Parathyroid adenoma (tissue), 2 donors: ENCODE results near the gene STK10.
"Not testable (repeated sequence)": the region's sequence is repeated elsewhere in the genome, so short reads cannot be mapped to it uniquely, and the experiment has no call there.

Experiments used
- H2AFZ ChIP-seq: fragments of 300-600 bp; sonication (generic); one replicate; pipeline ENCODE4 v1.7.0; 2017; ENCODE audit warnings: antibody characterized with exemption, mild to moderate bottlenecking
- H3K27ac ChIP-seq: fragments of 300-600 bp; sonication (generic); one replicate; pipeline ENCODE4 v1.7.0; 2017
- H3K27me3 ChIP-seq: fragments of 300-600 bp; sonication (generic); one replicate; pipeline ENCODE4 v1.7.0; 2017; ENCODE audit warnings: low read length; ENCODE audit not compliant: control insufficient read depth, insufficient read depth
- H3K36me3 ChIP-seq: fragments of 300-600 bp; sonication (generic); one replicate; pipeline ENCODE4 v1.7.0; 2017; ENCODE audit warnings: low read length; ENCODE audit not compliant: control insufficient read depth, insufficient read depth
- H3K4me1 ChIP-seq: fragments of 300-600 bp; sonication (generic); one replicate; pipeline ENCODE4 v1.7.0; 2017; ENCODE audit warnings: control low read depth
- H3K4me2 ChIP-seq: fragments of 300-600 bp; sonication (generic); one replicate; pipeline ENCODE4 v1.7.0; 2017; ENCODE audit warnings: low read length
- H3K4me3 ChIP-seq: fragments of 300-600 bp; sonication (generic); one replicate; pipeline ENCODE4 v1.7.0; 2017; ENCODE audit warnings: low read depth, low read length
- H3K79me2 ChIP-seq: fragments of 300-600 bp; sonication (generic); one replicate; pipeline ENCODE4 v1.7.0; 2017; ENCODE audit warnings: control low read depth
- H3K9ac ChIP-seq: fragments of 300-600 bp; sonication (generic); one replicate; pipeline ENCODE4 v1.7.0; 2017; ENCODE audit warnings: mild to moderate bottlenecking
- H3K9me3 ChIP-seq: fragments of 300-600 bp; sonication (generic); one replicate; pipeline ENCODE4 v1.7.0; 2017; ENCODE audit warnings: low read length; ENCODE audit not compliant: control insufficient read depth
- TF ChIP-seq, protein P1 (sequence below): fragments of 300-600 bp; sonication (generic); IDR thresholded peaks from one replicate; pipeline ENCODE4 v1.7.0; 2017; ENCODE audit warnings: antibody characterized with exemption, mild to moderate bottlenecking
- donor health status: primary hyperparathyroidism.

STK10 gene

DNA sequence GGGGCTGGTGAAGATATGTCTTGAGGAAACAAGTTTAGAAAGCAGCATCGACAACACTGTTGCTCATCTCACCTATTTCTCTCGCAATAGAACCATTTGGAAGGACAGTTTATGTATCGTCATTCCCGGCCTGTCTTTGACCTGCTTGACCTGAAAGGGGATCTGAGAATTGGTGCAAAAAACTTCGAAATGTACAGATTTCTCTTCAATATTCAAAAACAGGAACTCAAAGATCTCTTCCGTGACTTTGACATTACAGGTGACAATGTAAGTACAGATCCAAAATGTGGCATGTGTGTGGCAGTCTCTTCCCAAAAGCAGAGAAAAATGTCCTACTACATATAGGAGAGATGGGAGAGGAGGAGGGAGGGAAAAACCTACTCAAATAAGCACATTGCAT lies 12.5 kb upstream of the STK10 start:
- no peak overlapping the region for H3K4me3 ChIP-seq

DNA sequence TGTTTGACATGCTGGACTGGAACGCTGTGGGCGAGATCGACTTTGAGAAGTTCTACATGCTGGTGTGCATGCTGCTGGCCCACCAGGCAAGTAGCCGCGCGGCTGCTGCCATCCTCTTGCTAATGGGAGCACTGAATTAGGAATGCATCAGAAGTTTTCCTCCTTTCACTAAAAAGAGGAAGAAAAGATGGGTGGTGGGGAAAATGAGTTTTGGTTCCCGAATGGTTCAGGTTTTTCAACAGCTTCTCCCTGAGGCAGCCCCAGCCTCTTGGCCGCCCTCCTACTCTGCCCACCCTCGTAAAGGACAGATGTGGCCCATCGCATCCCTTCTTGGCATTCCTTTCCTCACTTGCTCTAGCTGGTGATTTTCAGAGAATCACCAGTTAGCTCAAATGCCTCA lies 11.4 kb upstream of the STK10 start:
- Histone ChIP-seq H3K4me3 (no peak overlapping the region), H3K27me3 (no peaks in the 10 kb centered on the region), H3K79me2 (no peaks in the 10 kb centered on the region), H3K36me3 (no peaks in the 10 kb centered on the region), H3K4me2 (no peak overlapping the region), H3K9ac (no peak overlapping the region), H2AFZ (no peak overlapping the region), H3K9me3 (no peaks in the 10 kb centered on the region), H3K4me1 (no peaks in the 10 kb centered on the region), H3K27ac (no peak overlapping the region)
- TF ChIP-seq, protein P1, sequence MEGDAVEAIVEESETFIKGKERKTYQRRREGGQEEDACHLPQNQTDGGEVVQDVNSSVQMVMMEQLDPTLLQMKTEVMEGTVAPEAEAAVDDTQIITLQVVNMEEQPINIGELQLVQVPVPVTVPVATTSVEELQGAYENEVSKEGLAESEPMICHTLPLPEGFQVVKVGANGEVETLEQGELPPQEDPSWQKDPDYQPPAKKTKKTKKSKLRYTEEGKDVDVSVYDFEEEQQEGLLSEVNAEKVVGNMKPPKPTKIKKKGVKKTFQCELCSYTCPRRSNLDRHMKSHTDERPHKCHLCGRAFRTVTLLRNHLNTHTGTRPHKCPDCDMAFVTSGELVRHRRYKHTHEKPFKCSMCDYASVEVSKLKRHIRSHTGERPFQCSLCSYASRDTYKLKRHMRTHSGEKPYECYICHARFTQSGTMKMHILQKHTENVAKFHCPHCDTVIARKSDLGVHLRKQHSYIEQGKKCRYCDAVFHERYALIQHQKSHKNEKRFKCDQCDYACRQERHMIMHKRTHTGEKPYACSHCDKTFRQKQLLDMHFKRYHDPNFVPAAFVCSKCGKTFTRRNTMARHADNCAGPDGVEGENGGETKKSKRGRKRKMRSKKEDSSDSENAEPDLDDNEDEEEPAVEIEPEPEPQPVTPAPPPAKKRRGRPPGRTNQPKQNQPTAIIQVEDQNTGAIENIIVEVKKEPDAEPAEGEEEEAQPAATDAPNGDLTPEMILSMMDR = no peak

More for the DNA sequence above, 12.5 kb upstream of the STK10 start:
- no peak overlapping the region for H2AFZ ChIP-seq
- H3K27me3 ChIP-seq = no peaks in the 10 kb centered on the region
- H3K79me2 ChIP-seq = no peaks in the 10 kb centered on the region
- no peak overlapping the region for H3K27ac ChIP-seq
- no peaks in the 10 kb centered on the region for H3K36me3 ChIP-seq
- H3K9ac ChIP-seq = no peak overlapping the region
- H3K4me1 ChIP-seq = no peaks in the 10 kb centered on the region
- TF ChIP-seq, protein P1 = no peak
- no peaks in the 10 kb centered on the region for H3K9me3 ChIP-seq
- no peak overlapping the region for H3K4me2 ChIP-seq

DNA sequence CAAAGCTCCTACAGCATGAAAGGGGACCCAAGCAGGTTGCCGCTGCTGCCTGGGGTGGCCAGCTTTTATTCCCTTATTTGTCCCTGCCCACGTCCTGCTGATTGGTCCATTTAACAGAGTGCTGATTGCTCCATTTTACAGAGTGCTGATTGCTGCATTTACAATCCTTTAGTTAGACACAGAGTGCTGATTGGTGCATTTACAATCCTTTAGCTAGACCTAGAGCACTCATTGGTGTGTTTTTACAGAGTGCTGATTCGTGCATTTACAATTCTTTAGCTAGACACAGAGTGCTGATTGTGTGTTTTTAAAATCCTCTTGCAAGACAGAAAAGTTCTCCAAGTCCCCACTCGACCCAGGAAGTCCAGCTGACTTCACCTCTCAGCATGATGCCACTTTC lies 9.8 kb upstream of the STK10 start:
- H3K79me2 ChIP-seq, H3K4me3 ChIP-seq, H3K27ac ChIP-seq, H3K27me3 ChIP-seq, H3K4me1 ChIP-seq, H2AFZ ChIP-seq, H3K4me2 ChIP-seq, H3K36me3 ChIP-seq, H3K9ac ChIP-seq, H3K9me3 ChIP-seq: not testable (repeated sequence)

DNA sequence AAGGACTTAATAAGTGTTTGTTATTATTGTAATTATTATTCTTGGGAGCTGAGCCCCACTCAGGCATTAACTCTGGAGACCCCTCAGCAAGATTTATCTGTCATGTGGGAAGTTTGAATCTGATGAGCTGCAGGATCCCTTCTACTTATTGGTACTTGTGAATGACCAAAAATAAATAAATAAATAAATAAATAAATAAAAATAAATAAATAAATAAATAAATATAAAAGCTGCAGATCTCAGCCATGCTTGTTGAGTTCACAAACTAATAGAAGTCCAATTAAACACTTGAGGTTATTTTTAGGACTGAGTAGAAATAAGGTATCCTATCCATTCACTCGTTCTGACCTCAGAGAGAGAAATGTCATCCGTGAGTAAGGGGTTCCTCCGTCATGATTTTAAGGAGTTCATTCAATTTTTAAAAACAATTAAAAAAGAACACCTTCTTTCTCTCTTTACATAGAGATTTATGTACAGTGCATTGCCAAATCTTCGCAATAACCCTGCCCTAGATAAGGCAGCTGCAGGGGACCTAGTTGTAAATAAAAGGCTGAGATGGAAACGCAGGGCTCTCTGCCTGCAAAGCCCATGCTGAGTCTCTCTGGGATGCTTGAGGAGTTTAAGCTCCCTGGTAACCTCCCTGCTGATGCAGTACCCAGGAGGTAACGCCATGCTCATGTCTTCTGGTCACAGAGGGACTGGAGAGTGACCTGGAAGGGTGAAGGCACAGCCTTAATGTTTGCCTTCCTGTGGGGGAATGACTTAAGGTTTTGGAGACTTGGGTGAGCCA lies 7.2 kb upstream of the STK10 start:
- TF ChIP-seq, protein P1 = no peak
- no peak overlapping the region for H3K4me2 ChIP-seq
- H2AFZ ChIP-seq = no peak overlapping the region
- no peak overlapping the region for H3K4me3 ChIP-seq
- H3K9ac ChIP-seq = no peak overlapping the region
- no peak overlapping the region for H3K27ac ChIP-seq
- no peaks in the 10 kb centered on the region for H3K36me3 ChIP-seq
- H3K9me3 ChIP-seq = no peaks in the 10 kb centered on the region
- H3K79me2 ChIP-seq = no peaks in the 10 kb centered on the region
- H3K4me1 ChIP-seq = no peaks in the 10 kb centered on the region
- no peaks in the 10 kb centered on the region for H3K27me3 ChIP-seq

DNA sequence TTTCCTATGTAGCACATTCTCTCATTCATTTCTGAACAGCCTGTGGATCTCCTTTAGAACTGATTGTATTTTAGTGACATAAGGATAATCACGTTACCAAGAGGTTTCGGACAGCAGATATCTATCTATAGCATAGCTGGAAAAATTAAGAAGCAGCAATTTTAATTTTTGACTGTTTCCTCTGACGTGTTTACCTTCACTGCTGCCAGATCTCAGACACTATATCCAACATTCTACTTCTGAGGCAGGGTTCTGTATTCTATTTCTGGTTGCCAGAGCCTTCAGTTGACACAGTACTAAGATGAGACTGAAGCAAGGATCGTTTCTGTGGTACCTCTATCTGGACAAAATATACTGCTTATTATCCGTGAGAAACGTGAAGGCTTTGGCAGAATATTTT lies 5.8 kb upstream of the STK10 start, which contains the start of gene EFCAB9:
TSS of gene EFCAB9 (plus strand) at position 301 of the 400 bp plus-strand sequence. CDS start at position 302, 1 bp downstream.
- no peak within 1 kb of the TSS for H3K4me3 ChIP-seq
- no peak within 1 kb of the TSS for H3K27ac ChIP-seq
- no peak within 1 kb of the TSS for H3K4me2 ChIP-seq
- no peaks in the 10 kb centered on the region for H3K27me3 ChIP-seq
- no peaks in the 10 kb centered on the region for H3K36me3 ChIP-seq
- no peaks in the 10 kb centered on the region for H3K4me1 ChIP-seq
- H3K9ac ChIP-seq = no peak within 1 kb of the TSS
- no peaks in the 10 kb centered on the region for H3K9me3 ChIP-seq
- TF ChIP-seq, protein P1 = no peak
- H3K79me2 ChIP-seq = no peaks in the 10 kb centered on the region
- no peak within 1 kb of the TSS for H2AFZ ChIP-seq
